CD14-positive monocyte (primary cell): Measurements from ENCODE around the gene LIN28B. TPM values are rescaled to one million over a fixed set of nuclear protein-coding genes. Genes with fewer than 3 reads are reported as not detected.

Experiments used
- DNase-seq, 3 donors: peaks; one replicate each; pipeline ENCODE4 v3.0.0-alpha.2; 2011 to 2022
- H2AFZ ChIP-seq: 2 replicates; pipeline ENCODE4 v1.6.0; 2012; ENCODE audit warnings: mild to moderate bottlenecking, low read depth, low read length, inconsistent platforms; ENCODE audit not compliant: insufficient read depth, poor library complexity, severe bottlenecking
- H3K27ac ChIP-seq, 2 donors: 1 replicate in 1 of 2; 2 replicates in 1 of 2; pipeline ENCODE4 v1.5.1; 2012 to 2013; ENCODE audit warnings: low read length in 2 of 2, control low read depth in 1 of 2, inconsistent platforms in 1 of 2, low read depth in 1 of 2, mild to moderate bottlenecking in 1 of 2
- H3K27me3 ChIP-seq, 2 donors: one replicate each; pipeline versions ENCODE4 v1.6.0 to v1.6.1; 2011 to 2013; ENCODE audit warnings: low read length in 2 of 2; ENCODE audit not compliant: control insufficient read depth in 2 of 2, insufficient read depth in 2 of 2
- H3K36me3 ChIP-seq, 2 donors: replicated peaks in 1 of 2; 1 replicate in 1 of 2; 2 replicates in 1 of 2; pipeline versions ENCODE4 v1.5.1 to v1.6.1; 2012 to 2013; ENCODE audit warnings: low read length in 2 of 2, control low read depth in 1 of 2, inconsistent platforms in 1 of 2, mild to moderate bottlenecking in 1 of 2; ENCODE audit not compliant: insufficient read depth in 2 of 2, control insufficient read depth in 1 of 2
- H3K4me1 ChIP-seq, 2 donors: 1 replicate in 1 of 2; 2 replicates in 1 of 2; pipeline versions ENCODE4 v1.5.1 to v1.6.1; 2012 to 2013; ENCODE audit warnings: low read length in 2 of 2, control low read depth in 1 of 2, inconsistent platforms in 1 of 2, mild to moderate bottlenecking in 1 of 2, moderate library complexity in 1 of 2; ENCODE audit not compliant: insufficient read depth in 2 of 2, control insufficient read depth in 1 of 2
- H3K4me2 ChIP-seq: replicated peaks from 2 replicates; pipeline ENCODE3; 2012; ENCODE audit warnings: low read length, moderate library complexity, mild to moderate bottlenecking; ENCODE audit not compliant: poor library complexity, severe bottlenecking; ENCODE audit errors: extremely low read depth
- H3K4me3 ChIP-seq, 3 experiments: fragments of 200-600 bp in 1 of 3; sonication (generic) in 1 of 3; replicated peaks in 1 of 3; 1 replicate in 2 of 3; 2 replicates in 1 of 3; pipeline ENCODE4 v1.5.1; 2011 to 2013; ENCODE audit warnings: low read length in 3 of 3, mild to moderate bottlenecking in 3 of 3, control low read depth in 2 of 3, low read depth in 2 of 3, inconsistent platforms in 1 of 3, moderate library complexity in 1 of 3
- H3K79me2 ChIP-seq: 2 replicates; pipeline ENCODE4 v1.6.0; 2012; ENCODE audit warnings: mild to moderate bottlenecking, control low read depth, inconsistent platforms, low read length, moderate library complexity; ENCODE audit not compliant: insufficient read depth
- H3K9ac ChIP-seq: 2 replicates; pipeline ENCODE4 v1.6.0; 2017; ENCODE audit warnings: low read length, mild to moderate bottlenecking; ENCODE audit not compliant: insufficient read depth, poor library complexity, severe bottlenecking
- H3K9me3 ChIP-seq, 2 donors: replicated peaks in 1 of 2; 1 replicate in 1 of 2; 2 replicates in 1 of 2; pipeline versions ENCODE4 v1.5.1 to v1.6.1; 2012 to 2013; ENCODE audit warnings: low read length in 2 of 2, control low read depth in 1 of 2; ENCODE audit not compliant: control insufficient read depth in 1 of 2, insufficient read depth in 1 of 2
- H4K20me1 ChIP-seq: 2 replicates; pipeline ENCODE4 v1.6.0; 2012; ENCODE audit warnings: mild to moderate bottlenecking, low read length, control low read depth, moderate library complexity; ENCODE audit not compliant: insufficient read depth
- H3K27ac Mint-ChIP-seq, 7 donors: one replicate each; pipeline ENCODE4 v1.8.0; 2020; ENCODE audit warnings: mild to moderate bottlenecking in 7 of 7, mixed read lengths in 7 of 7, moderate library complexity in 6 of 7, inconsistent platforms in 2 of 7
- H3K27me3 Mint-ChIP-seq, 3 donors: one replicate each; pipeline ENCODE4 v1.8.0; 2021 to 2022; ENCODE audit warnings: low read depth in 3 of 3, mild to moderate bottlenecking in 3 of 3, mixed read lengths in 3 of 3, moderate library complexity in 3 of 3, inconsistent platforms in 1 of 3
- H3K36me3 Mint-ChIP-seq, 2 donors: one replicate each; pipeline ENCODE4 v1.8.0; 2020; ENCODE audit warnings: mixed read lengths in 2 of 2, inconsistent platforms in 1 of 2, mild to moderate bottlenecking in 1 of 2
- H3K4me1 Mint-ChIP-seq: one replicate; pipeline ENCODE4 v1.8.0; 2020; ENCODE audit warnings: mild to moderate bottlenecking, mixed read lengths
- H3K4me3 Mint-ChIP-seq, 2 donors: one replicate each; pipeline ENCODE4 v1.8.0; 2020; ENCODE audit warnings: mild to moderate bottlenecking in 2 of 2, mixed read lengths in 2 of 2, moderate library complexity in 1 of 2
- H3K9me3 Mint-ChIP-seq, 7 donors: one replicate each; pipeline ENCODE4 v1.8.0; 2020 to 2022; ENCODE audit warnings: mixed read lengths in 7 of 7, mild to moderate bottlenecking in 6 of 7, moderate library complexity in 6 of 7, inconsistent platforms in 2 of 7
- CTCF ChIP-seq: fragments of 200-600 bp; IDR thresholded peaks from one replicate; pipeline ENCODE4 v1.8.0; 2022; ENCODE audit warnings: antibody characterized with exemption, mild to moderate bottlenecking
- WGBS: methylation state at CpG from one replicate; pipeline ENCODE4 v1.1.5; 2013; ENCODE audit warnings: missing lambda C conversion rate; ENCODE audit not compliant: insufficient coverage; 5-methylcytosine and 5-hydroxymethylcytosine counted together
- intact Hi-C, 2 donors: fragments of 100-400 bp; cut with micrococcal nuclease; formaldehyde crosslinking; loops; one replicate each; pipeline versions ENCODE4 v1.15.0 to v1.15.1; 2023
- polyA plus RNA-seq, 3 donors: library from polyadenylated mRNA; depleted of rRNA in 1 of 3; unstranded in 2 of 3; stranded (reverse) in 1 of 3; fragments of 300-500 nt in 2 of 3; fragments of >200 nt in 1 of 3; fragmentation: Illumina TruSeq in 2 of 3; gene quantifications; 1 replicate in 2 of 3; 2 replicates in 1 of 3; pipeline ENCODE4 v1.2.3, GENCODE V29; 2012 to 2021

Gene LIN28B
- polyA plus RNA-seq, 3 donors = not detected

- Histone ChIP-seq H3K4me2 (no peak overlapping the region), H3K4me3 (no peak overlapping the region), H3K9ac (no peak overlapping the region), H3K27me3 (no peaks in the 10 kb centered on the region), H3K36me3 (no peaks in the 10 kb centered on the region), H3K27ac (no peak overlapping the region), H3K9me3 (no peaks in the 10 kb centered on the region), H3K79me2 (no peaks in the 10 kb centered on the region), H4K20me1 (no peaks in the 10 kb centered on the region), H2AFZ (no peak overlapping the region), H3K4me1 (no peaks in the 10 kb centered on the region)
- no peak for DNase-seq
- no peak for TF ChIP-seq CTCF
- intact Hi-C loops = no loop called here
- WGBS = no CpG with 5 or more reads among the region's 1 CpG
- peaks cover 0 to 2% (median 0%) of the 10 kb centered on the region in 7 donors for H3K9me3 Mint-ChIP-seq
- no peaks in the 10 kb centered on the region for H3K4me1 Mint-ChIP-seq
- peaks cover 2 to 10% (median 9%) of the 10 kb centered on the region in 3 donors for H3K27me3 Mint-ChIP-seq
- H3K36me3 Mint-ChIP-seq = no peaks in the 10 kb centered on the region
- no peak overlapping the region for H3K27ac Mint-ChIP-seq
- H3K4me3 Mint-ChIP-seq = no peak overlapping the region
These were observed 110.4 kb downstream of the LIN28B start for GRCh38 chr6:105067329-105067728.

DNA sequence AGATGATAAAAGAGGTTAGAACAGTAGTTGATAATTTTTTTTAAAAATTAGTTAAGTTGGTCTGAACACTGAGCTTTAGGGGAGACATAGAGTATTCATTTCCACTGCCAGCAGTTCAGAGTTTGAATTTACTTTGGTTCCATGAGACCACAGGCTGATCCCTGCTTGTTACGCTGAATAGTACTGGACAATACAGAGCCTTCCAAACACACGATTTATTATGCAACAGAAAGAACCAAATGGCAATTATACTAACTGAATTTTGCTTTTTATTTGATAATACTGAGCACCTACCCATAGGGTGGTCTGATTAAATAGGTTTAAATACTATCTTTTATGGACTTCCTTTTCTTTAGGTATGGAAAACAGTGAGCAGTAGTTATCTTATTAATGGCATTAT is 111.5 kb downstream of the LIN28B start:
- H3K79me2 ChIP-seq = no peaks in the 10 kb centered on the region
- WGBS = no CpG with 5 or more reads among the region's 2 CpGs
- Mint-ChIP-seq H3K27me3 (peaks cover 2 to 15% (median 11%) of the 10 kb centered on the region in 3 donors), H3K27ac (no peak overlapping the region), H3K4me3 (no peak overlapping the region), H3K4me1 (no peaks in the 10 kb centered on the region), H3K36me3 (no peaks in the 10 kb centered on the region), H3K9me3 (peaks cover 0 to 2% (median 0%) of the 10 kb centered on the region in 7 donors)
- no peaks in the 10 kb centered on the region for H3K36me3 ChIP-seq
- no peak overlapping the region for H3K27ac ChIP-seq
- no peak for TF ChIP-seq CTCF
- H2AFZ ChIP-seq = no peak overlapping the region
- no peak overlapping the region for H3K9ac ChIP-seq
- no peak for DNase-seq
- no peaks in the 10 kb centered on the region for H3K9me3 ChIP-seq
- no peaks in the 10 kb centered on the region for H4K20me1 ChIP-seq
- no peak overlapping the region for H3K4me2 ChIP-seq
- intact Hi-C loops = no loop called here
- no peak overlapping the region for H3K4me3 ChIP-seq
- no peaks in the 10 kb centered on the region for H3K27me3 ChIP-seq
- H3K4me1 ChIP-seq = no peaks in the 10 kb centered on the region
